ENCODE data around the gene PRR15.

DNA sequence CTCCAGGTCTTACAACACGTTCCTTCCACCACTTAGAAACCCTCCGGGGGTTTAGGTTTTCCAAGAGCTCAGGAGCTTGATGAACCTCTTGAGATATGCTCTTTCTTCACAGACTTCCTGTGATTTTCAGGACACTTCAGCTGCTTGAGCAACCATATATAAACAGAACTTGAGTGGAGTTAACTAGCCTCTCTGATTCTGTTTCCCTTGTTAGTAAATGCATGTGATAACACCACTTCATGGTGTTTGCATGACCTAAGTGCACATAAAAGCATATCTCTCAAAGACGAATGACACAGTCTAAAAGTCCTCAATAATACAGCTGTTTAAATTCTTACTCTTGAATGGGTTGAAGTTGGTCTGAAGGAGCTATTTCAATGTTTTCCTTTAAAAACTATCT lies 9.9 kb downstream of the PRR15 start:
- TF ChIP-seq, protein P1, sequence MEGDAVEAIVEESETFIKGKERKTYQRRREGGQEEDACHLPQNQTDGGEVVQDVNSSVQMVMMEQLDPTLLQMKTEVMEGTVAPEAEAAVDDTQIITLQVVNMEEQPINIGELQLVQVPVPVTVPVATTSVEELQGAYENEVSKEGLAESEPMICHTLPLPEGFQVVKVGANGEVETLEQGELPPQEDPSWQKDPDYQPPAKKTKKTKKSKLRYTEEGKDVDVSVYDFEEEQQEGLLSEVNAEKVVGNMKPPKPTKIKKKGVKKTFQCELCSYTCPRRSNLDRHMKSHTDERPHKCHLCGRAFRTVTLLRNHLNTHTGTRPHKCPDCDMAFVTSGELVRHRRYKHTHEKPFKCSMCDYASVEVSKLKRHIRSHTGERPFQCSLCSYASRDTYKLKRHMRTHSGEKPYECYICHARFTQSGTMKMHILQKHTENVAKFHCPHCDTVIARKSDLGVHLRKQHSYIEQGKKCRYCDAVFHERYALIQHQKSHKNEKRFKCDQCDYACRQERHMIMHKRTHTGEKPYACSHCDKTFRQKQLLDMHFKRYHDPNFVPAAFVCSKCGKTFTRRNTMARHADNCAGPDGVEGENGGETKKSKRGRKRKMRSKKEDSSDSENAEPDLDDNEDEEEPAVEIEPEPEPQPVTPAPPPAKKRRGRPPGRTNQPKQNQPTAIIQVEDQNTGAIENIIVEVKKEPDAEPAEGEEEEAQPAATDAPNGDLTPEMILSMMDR (IDR thresholded peaks at IDR 0.05), result no peak
- TF ChIP-seq EZH2 (IDR thresholded peaks at IDR 0.05; ENCODE audit: borderline replicate concordance, insufficient read depth, low read depth, low read length, poor library complexity, severe bottlenecking), result no peak
